Prostate gland (tissue), 2 donors: ENCODE measurements around the gene HSDL1.

Source experiments
- POLR2A ChIP-seq: fragments of 450-650 bp; IDR thresholded peaks from one replicate; pipeline ENCODE4 v1.6.1; 2016; ENCODE audit warnings: antibody characterized with exemption, mild to moderate bottlenecking
- TF ChIP-seq, protein P1 (sequence below), 4 experiments: fragments of 200-600 bp in 2 of 4; fragments of 450-650 bp in 2 of 4; sonication (generic) in 2 of 4; IDR thresholded peaks; 1 replicate in 3 of 4; 2 replicates in 1 of 4; pipeline ENCODE4 v1.5.1; 2016 to 2019; ENCODE audit warnings: antibody characterized with exemption in 4 of 4, mild to moderate bottlenecking in 2 of 4, moderate library complexity in 2 of 4

- TF ChIP-seq POLR2A, result no peak
- TF ChIP-seq, protein P1, sequence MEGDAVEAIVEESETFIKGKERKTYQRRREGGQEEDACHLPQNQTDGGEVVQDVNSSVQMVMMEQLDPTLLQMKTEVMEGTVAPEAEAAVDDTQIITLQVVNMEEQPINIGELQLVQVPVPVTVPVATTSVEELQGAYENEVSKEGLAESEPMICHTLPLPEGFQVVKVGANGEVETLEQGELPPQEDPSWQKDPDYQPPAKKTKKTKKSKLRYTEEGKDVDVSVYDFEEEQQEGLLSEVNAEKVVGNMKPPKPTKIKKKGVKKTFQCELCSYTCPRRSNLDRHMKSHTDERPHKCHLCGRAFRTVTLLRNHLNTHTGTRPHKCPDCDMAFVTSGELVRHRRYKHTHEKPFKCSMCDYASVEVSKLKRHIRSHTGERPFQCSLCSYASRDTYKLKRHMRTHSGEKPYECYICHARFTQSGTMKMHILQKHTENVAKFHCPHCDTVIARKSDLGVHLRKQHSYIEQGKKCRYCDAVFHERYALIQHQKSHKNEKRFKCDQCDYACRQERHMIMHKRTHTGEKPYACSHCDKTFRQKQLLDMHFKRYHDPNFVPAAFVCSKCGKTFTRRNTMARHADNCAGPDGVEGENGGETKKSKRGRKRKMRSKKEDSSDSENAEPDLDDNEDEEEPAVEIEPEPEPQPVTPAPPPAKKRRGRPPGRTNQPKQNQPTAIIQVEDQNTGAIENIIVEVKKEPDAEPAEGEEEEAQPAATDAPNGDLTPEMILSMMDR (IDR thresholded peaks at IDR 0.05), result no peak
Measured at GRCh38 chr16:84194018-84194417, 49.0 kb upstream of the HSDL1 start.
